Measurements from ENCODE around the gene FBXL4.
A peak's percentile ranks its signal among the peaks of the same experiment; 100 is the strongest.
"Not testable (repeated sequence)": the region's sequence is repeated elsewhere in the genome, so short reads cannot be mapped to it uniquely, and the experiment has no call there.

The FBXL4 gene

DNA sequence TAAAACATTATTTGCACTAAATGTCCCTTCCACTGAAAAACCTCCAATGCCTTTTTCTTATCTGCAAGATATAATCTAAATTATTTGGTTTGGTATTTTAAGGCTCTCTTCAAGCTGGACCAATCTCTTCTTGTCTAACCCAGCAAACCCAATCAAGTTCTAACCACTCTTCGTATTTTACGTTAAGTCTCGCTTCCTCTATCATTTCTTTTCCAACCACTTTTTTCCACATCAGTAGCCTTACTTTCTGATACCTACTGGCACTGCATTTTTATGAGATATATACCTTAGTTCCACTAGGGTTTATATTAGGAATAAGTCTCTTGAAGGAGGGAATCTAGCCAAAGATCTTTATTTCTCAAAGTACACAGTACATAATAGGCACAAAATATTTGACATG is 19.1 kb downstream of the FBXL4 start:
- in situ Hi-C loops (cut with MboI; ENCODE audit: low sequenced_read_pairs, unreplicated experiment) = no loop called here
- TF ChIP-seq, protein P1, sequence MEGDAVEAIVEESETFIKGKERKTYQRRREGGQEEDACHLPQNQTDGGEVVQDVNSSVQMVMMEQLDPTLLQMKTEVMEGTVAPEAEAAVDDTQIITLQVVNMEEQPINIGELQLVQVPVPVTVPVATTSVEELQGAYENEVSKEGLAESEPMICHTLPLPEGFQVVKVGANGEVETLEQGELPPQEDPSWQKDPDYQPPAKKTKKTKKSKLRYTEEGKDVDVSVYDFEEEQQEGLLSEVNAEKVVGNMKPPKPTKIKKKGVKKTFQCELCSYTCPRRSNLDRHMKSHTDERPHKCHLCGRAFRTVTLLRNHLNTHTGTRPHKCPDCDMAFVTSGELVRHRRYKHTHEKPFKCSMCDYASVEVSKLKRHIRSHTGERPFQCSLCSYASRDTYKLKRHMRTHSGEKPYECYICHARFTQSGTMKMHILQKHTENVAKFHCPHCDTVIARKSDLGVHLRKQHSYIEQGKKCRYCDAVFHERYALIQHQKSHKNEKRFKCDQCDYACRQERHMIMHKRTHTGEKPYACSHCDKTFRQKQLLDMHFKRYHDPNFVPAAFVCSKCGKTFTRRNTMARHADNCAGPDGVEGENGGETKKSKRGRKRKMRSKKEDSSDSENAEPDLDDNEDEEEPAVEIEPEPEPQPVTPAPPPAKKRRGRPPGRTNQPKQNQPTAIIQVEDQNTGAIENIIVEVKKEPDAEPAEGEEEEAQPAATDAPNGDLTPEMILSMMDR (IDR thresholded peaks at IDR 0.05; ENCODE audit: borderline replicate concordance, control extremely low read depth, extremely low read depth, insufficient read depth, missing control alignments) = no peak
- no peak for DNase-seq (ENCODE audit: low spot score)

DNA sequence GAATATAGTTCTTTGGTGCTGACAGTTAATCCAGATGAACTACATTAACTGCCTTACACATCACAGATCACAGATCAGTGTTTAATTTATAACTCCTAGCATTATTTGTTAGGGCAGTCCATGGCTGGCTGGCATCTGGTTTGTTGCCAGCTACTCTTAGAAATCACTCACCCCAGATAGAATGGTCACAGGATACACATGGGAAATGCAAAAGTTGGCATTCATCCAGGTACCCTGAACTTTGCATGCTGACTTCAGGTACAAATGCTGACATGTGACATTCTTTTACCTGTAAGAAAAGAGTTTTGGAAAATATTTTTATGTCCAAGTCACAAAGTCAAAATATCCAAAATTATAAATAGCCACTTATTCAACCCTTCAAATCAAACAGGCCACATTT is 20.2 kb downstream of the FBXL4 start:
- DNase-seq (ENCODE audit: low spot score) = no peak
- TF ChIP-seq, protein P1 (IDR thresholded peaks at IDR 0.05; ENCODE audit: borderline replicate concordance, control extremely low read depth, extremely low read depth, insufficient read depth, missing control alignments) = no peak
- in situ Hi-C loops (cut with MboI; ENCODE audit: low sequenced_read_pairs, unreplicated experiment) = no loop called here

DNA sequence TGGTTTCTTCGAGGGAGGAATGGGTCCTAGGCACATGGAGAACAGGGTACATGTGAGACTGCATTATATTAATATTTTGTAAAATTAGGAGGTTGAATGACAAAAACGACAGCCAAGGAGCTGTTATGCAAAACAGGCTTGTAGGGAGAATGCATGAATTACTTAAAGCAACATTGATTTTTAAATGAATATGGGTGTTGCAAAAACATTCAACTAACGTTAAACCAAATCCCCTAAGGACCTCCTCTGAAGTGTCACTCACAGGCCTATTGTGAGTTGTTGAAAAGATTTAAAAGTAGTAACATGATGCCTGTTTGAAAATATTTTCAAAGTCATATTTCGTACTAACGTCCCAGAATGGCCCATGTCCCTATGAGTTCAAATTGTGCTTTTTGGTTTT is 21.9 kb downstream of the FBXL4 start:
- in situ Hi-C loops (cut with MboI; ENCODE audit: low sequenced_read_pairs, unreplicated experiment) = no loop called here
- TF ChIP-seq, protein P1 (IDR thresholded peaks at IDR 0.05; ENCODE audit: borderline replicate concordance, control extremely low read depth, extremely low read depth, insufficient read depth, missing control alignments) = no peak
- DNase-seq (ENCODE audit: low spot score) = no peak

DNA sequence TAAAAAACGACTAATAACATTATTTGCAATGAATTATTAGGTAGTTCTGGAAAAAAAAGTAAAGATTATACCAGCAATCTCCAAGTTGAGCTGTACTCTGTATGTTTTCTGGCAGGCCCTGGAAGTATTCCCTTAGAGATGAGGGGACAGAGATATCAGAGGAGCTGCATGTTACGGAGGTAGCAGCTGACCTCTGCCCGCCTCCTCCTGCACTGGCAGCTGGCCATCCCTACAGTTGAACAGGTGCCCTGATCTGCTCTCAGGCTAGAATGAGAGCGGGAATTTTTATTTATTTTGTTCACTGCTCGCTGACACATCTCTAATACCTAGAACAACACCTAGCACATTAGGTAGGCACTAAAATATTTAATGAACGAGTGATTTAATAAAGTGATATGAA is 23.1 kb downstream of the FBXL4 start:
- no peak for DNase-seq (ENCODE audit: low spot score)
- TF ChIP-seq, protein P1 (IDR thresholded peaks at IDR 0.05; ENCODE audit: borderline replicate concordance, control extremely low read depth, extremely low read depth, insufficient read depth, missing control alignments) = no peak
- in situ Hi-C loops (cut with MboI; ENCODE audit: low sequenced_read_pairs, unreplicated experiment) = no loop called here

DNA sequence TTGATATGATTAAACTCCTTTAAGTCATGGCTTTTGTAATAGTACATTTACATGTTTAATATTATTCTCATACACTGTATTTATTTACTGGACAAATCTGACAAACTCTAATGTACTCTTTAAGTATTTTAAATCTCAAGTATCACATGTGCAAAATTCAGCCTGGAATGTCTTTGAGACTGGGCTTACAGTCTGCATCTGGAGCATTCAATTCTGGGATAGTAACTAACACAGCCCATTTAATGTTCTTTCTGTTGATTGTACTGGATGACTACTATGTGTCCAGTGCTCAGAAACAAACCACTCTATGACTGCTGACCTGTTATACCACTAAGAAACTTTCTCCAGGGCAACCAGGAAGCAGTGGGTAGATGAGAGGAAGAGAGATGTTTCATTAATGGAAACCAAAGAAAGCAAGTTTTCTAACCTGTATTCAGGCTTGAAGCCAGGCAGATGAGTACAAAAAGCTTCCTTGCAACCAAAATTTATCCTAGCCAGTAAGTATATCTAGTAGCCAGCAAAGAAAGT is 26.8 kb downstream of the FBXL4 start:
- peak; percentile 24 for DNase-seq (ENCODE audit: low spot score)
- in situ Hi-C loops (cut with MboI; ENCODE audit: low sequenced_read_pairs, unreplicated experiment) = no loop called here
- TF ChIP-seq, protein P1 (IDR thresholded peaks at IDR 0.05; ENCODE audit: borderline replicate concordance, control extremely low read depth, extremely low read depth, insufficient read depth, missing control alignments) = no peak

DNA sequence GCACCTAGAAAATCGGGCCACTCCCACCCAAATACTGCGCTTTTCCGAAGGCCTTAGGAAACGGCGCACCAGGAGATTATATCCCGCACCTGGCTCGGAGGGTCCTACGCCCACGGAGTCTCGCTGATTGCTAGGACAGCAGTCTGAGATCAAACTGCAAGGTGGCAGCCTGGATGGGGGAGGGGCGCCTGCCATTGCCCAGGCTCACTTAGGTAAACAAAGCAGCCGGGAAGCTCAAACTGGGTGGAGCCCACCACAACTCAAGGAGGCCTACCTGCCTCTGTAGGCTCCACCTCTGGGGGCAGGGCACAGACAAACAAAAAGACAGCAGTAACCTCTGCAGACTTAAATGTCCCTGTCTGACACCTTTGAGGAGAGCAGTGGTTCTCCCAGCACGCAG is 36.8 kb downstream of the FBXL4 start:
- DNase-seq (ENCODE audit: low spot score); in situ Hi-C loops (cut with MboI; ENCODE audit: low sequenced_read_pairs, unreplicated experiment): not testable (repeated sequence)

DNA sequence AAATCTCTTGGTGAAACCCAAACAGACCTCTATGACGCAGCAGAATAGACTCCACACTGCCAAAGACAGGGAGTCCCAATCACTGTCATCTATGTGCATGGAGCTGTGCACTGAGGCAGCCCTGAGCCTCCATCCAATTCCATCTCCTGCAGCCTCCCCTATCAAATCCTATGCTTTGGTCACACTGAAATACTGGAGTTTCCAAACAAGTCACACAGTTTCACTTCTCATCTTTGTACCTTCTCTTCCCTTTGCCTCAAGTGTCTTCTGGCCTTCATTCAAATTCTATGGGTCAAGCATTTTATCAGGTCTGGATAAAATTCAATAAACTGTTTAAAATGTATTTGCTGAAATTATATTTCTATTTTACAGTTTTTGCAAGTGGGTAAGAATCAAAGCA is 38.5 kb downstream of the FBXL4 start:
- no peak for DNase-seq (ENCODE audit: low spot score)
- in situ Hi-C loops (cut with MboI; ENCODE audit: low sequenced_read_pairs, unreplicated experiment) = no loop called here
- TF ChIP-seq, protein P1 (IDR thresholded peaks at IDR 0.05; ENCODE audit: borderline replicate concordance, control extremely low read depth, extremely low read depth, insufficient read depth, missing control alignments) = no peak

DNA sequence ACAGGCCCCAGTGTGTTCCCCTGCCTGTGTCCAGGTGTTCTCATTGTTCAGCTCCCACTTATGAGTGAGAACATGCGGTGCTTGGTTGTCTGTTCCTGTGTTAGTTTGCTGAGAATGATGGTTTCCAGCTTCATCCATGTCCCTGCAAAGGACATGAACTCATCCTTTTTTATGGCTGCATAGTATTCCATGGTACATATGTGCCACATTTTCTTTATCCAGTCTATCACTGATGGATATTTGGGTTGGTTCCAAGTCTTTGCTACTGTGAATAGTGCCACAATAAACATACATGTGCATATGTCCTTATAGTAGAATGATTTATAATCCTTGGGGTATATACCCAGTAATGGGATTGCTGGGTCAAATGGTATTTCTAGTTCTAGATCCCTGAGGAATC is 41.4 kb downstream of the FBXL4 start:
- DNase-seq (ENCODE audit: low spot score); in situ Hi-C loops (cut with MboI; ENCODE audit: low sequenced_read_pairs, unreplicated experiment): not testable (repeated sequence)

All from GM13976 (cell line).